Cardiac fibroblast (primary cell): ENCODE data around the gene CLDN3.
"Not testable (repeated sequence)": the region's sequence is repeated elsewhere in the genome, so short reads cannot be mapped to it uniquely, and the experiment has no call there.

Experiments
- DNase-seq, 2 donors: peaks; one replicate each; pipeline versions ENCODE4 v3.0.0 to v3.0.0-alpha.2; 2010; ENCODE audit warnings: low read depth in 2 of 2
- H3K4me3 ChIP-seq, 2 donors: replicated peaks in 1 of 2; 1 replicate in 1 of 2; 2 replicates in 1 of 2; pipeline ENCODE4 v1.5.1; 2011; ENCODE audit warnings: low read depth in 2 of 2, low read length in 2 of 2, mild to moderate bottlenecking in 2 of 2, moderate library complexity in 1 of 2
- TF ChIP-seq, protein P1 (sequence below): IDR thresholded peaks from one replicate; pipeline ENCODE4 v1.5.1; 2011; ENCODE audit warnings: low read depth, mild to moderate bottlenecking, low read length, inconsistent platforms

Gene CLDN3

DNA sequence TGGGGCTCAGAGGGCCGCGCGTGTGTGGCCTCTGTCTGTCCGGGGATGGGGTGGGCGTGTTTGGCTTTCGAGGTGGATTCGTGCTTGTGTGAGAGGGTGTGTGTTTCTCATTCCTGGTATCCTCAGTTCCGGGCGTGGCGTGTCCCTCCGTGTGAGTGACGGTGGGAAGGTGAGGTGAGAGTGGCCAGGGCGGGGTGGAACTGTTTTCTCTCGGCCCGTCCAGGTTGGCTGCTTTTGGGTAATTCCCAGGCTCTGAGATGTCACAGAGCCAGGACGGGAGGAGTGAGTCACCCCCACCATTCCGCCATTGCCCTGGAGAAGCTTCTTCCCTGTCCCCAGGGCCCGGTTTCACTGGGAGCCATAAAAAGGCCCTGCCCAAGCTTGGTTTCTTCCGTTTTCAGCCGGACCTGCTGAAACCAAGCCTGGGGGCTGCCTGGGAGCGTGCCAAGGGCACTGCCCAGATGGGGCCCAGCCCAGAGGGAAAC, 39.4 kb upstream of the CLDN3 start:
- H3K4me3 ChIP-seq = no peak overlapping the region
- TF ChIP-seq, protein P1, sequence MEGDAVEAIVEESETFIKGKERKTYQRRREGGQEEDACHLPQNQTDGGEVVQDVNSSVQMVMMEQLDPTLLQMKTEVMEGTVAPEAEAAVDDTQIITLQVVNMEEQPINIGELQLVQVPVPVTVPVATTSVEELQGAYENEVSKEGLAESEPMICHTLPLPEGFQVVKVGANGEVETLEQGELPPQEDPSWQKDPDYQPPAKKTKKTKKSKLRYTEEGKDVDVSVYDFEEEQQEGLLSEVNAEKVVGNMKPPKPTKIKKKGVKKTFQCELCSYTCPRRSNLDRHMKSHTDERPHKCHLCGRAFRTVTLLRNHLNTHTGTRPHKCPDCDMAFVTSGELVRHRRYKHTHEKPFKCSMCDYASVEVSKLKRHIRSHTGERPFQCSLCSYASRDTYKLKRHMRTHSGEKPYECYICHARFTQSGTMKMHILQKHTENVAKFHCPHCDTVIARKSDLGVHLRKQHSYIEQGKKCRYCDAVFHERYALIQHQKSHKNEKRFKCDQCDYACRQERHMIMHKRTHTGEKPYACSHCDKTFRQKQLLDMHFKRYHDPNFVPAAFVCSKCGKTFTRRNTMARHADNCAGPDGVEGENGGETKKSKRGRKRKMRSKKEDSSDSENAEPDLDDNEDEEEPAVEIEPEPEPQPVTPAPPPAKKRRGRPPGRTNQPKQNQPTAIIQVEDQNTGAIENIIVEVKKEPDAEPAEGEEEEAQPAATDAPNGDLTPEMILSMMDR = no peak
- DNase-seq = peak in 1 of 2 donors; percentile 18

DNA sequence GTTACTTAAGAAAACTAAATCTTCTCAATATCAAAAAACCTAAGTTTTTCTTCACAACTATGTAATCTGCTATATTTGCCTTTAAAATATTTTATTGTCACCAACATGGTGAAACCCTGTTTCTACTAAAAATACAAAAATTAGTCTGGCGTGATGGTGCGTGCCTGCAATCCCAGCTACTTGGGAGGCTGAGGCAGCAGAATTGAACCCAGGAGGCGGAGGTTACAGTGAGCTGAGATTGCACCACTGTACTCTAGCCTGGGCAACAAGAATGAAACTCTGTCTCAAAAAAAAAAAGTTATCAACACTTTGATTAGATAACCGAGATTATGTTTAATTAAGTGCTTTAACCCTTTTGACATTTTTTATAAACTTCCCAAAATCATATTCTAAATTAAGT, 32.4 kb upstream of the CLDN3 start:
- TF ChIP-seq, protein P1 = no peak
- no peak overlapping the region for H3K4me3 ChIP-seq
- DNase-seq = no peak

DNA sequence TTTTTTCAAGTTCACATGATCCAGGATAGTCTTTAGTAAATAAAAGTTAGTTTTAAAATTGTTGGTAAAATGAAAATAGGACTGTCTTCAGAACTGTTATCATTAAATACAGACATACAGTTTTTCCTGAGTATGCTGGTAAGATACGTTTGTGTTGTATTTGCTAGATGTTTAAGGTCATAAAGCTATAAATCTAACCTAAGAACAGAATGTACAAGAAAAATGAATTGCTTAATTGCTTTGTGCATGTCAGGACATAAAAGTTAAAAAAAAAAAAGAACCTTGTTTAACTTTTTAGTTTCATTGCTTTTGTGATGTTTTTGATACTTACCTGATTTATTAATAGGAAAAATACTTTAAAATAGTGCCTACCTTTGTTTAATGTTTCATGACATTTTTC, 31.5 kb upstream of the CLDN3 start:
- DNase-seq = no peak
- TF ChIP-seq, protein P1 = no peak
- no peak overlapping the region for H3K4me3 ChIP-seq

DNA sequence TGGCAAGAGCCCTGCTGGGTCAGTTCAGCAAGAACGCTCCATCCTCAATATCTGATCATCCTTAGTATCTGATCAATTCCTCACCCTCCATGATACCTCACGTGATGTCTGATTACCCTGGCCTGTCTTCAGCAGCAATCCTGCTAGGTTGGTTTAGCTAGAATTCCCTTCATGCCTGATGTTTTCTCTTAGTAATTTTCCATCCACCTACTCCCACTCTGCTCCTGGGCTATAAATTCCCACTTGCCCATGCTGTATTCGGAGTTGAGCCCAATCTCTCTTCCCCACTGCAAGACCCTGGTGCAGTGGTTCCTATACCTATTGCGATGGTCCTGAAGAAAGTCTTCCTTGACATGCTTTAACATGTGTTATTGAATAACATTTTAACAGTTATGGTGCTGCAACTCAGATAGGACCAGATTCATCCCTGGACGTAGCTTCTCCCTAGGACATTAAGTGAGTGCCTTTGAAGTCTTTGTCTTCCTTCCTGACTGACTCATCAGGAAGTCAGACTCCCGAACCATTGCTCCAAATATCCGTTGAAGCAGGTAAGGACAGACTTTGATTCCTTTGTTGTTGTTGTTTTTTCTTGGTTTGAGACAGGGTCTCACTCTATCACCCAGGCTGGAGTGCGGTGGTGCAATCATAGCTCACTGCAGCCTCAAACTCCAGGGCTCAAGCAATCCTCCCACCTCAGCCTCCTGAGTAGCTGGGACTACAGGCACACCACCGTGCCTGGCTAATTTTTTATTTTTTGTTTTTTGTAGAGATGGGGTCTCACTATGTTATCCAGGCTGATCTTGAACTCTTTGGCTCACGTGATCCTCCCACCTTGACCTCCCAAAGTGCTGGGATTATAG, 29.4 kb upstream of the CLDN3 start:
- DNase-seq = peak in 1 of 2 donors; percentile 4
- TF ChIP-seq, protein P1 = no peak
- H3K4me3 ChIP-seq = no peak overlapping the region

DNA sequence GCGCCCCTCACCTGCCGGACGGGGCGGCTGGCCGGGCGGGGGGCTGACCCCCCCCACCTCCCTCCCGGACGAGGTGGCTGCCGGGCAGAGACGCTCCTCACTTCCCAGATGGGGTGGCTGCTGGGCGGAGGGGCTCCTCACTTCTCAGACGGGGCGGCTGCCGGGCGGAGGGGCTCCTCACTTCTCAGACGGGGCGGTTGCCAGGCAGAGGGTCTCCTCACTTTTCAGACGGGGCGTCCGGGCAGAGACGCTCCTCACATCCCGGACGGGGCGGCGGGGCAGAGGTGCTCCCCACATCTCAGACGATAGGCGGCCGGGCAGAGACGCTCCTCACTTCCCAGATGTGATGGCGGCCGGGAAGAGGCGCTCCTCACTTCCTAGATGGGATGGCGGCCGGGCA, 27.1 kb upstream of the CLDN3 start:
- H3K4me3 ChIP-seq, DNase-seq: not testable (repeated sequence)

DNA sequence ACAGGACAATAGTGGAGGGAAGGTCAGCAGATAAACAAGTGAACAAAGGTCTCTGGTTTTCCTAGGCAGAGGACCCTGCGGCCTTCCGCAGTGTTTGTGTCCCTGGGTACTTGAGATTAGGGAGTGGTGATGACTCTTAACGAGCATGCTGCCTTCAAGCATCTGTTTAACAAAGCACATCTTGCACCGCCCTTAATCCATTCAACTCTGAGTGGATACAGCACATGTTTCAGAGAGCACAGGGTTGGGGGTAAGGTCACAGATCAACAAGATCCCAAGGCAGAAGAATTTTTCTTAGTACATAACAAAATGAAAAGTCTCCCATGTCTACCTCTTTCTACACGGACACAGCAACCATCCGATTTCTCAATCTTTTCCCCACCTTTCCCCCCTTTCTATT, 26.6 kb upstream of the CLDN3 start:
- DNase-seq, H3K4me3 ChIP-seq: not testable (repeated sequence)

DNA sequence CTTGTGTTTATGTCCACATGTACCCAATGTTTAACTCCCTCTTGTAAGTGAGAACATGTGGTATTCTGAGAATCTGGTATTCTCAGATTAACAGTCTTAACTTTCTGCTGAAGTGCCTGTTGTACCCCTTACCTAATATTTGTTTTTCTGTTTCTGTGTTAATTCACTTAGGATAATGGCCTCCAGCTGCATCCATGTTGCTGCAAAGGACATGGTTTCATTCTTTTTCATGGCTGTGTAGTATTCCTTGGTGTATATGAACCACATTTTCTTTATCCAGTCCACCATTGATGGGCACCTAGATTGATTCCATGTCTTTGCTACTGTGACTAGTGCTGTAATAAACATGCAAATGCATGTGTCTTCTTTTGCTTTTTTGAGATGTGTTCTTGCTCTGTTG, 25.1 kb upstream of the CLDN3 start:
- not testable (repeated sequence) for H3K4me3 ChIP-seq, DNase-seq

DNA sequence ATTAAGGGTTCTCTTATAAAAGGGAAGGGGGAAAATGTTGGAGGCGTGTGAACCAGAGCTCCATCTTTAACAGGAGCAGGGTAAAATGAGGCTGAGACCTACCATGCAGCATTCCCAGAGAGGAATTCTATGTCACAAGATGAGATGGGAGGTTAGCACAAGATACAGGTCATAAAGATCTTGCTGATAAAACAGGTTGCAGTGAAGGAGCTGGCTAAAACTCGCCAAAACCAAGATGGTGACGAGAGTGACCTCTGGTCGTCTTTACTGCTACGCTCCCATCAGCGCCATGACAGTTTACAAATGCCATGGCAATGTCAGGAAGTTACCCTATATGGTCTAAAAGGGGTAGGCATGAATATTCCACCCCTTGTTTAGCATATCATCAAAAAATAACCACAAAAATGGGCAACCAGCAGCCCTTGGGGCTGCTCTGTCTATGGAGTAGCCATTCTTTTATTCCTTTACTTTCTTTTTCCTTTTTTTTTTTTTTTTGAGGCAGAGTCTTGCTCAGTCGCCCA, 21.2 kb upstream of the CLDN3 start:
- H3K4me3 ChIP-seq, DNase-seq: not testable (repeated sequence)

DNA sequence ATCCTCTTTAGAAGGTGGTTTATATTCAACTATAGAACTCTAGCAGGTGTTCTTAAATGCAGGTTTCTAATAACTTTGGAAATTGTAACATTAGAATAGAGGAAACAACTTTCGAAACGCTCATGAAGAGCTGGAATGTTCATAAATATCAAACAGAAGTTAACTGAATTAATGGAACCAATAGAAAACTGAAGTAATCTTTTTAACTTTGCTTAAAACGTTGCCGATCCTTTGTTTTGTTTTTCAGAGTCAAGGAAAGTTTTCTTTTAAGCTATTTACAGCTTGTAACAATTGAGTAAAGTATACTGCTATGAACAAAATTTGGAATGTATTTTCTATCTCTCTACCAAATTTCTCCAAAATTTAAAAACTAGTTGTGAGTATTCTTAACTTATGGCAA, 19.0 kb upstream of the CLDN3 start:
- TF ChIP-seq, protein P1 = no peak
- H3K4me3 ChIP-seq = no peak overlapping the region
- DNase-seq = no peak

DNA sequence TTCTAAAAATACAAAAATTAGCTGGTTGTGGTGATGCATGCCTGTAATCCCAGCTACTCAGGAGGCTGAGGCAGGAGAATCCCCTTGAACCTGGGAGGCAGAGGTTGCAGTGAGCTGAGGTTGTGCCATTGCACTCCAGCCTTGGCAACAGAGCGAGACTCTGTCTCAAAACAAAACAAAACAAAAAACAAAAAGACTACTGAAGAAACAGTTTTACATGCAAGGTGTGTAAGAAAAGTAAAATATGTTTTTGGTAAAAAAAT, 17.6 kb upstream of the CLDN3 start:
- DNase-seq, H3K4me3 ChIP-seq: not testable (repeated sequence)
